Left lung (tissue), 10 donors: Measurements from ENCODE around the gene CEP350. TPM values are rescaled to one million over a fixed set of nuclear protein-coding genes. Genes with fewer than 3 reads are reported as not detected.

Experiments
- ATAC-seq: fragments of 200-7000 bp; cut with Tn5 transposase; one replicate; pipeline ENCODE4 v1.9.1; 2020; ENCODE audit warnings: moderate library complexity
- DNase-seq, 4 donors: peaks; one replicate each; pipeline ENCODE4 v3.0.0-alpha.2; 2013 to 2020
- H3K27ac ChIP-seq, 2 donors: fragments of 200-600 bp; sonication (generic) in 1 of 2; one replicate each; pipeline versions ENCODE4 v1.5.0 to v1.8.0; 2020 to 2021
- H3K27me3 ChIP-seq, 2 donors: fragments of 200-600 bp; sonication (generic) in 1 of 2; one replicate each; pipeline versions ENCODE4 v1.5.0 to v1.8.0; 2020 to 2021
- H3K36me3 ChIP-seq, 2 donors: fragments of 200-600 bp; sonication (generic) in 1 of 2; one replicate each; pipeline versions ENCODE4 v1.5.0 to v1.8.0; 2020 to 2021
- H3K4me1 ChIP-seq, 2 donors: fragments of 200-600 bp; one replicate each; pipeline ENCODE4 v1.8.0; 2021
- H3K4me3 ChIP-seq, 2 donors: fragments of 200-600 bp; sonication (generic) in 1 of 2; one replicate each; pipeline versions ENCODE4 v1.5.0 to v1.8.0; 2020 to 2021; ENCODE audit warnings: mild to moderate bottlenecking in 1 of 2
- H3K9me3 ChIP-seq, 2 donors: fragments of 200-600 bp; sonication (generic) in 1 of 2; one replicate each; pipeline versions ENCODE4 v1.5.0 to v1.8.0; 2020 to 2021
- intact Hi-C, 2 donors: fragments of 100-400 bp; cut with DNase I; formaldehyde crosslinking; loops; one replicate each; pipeline versions ENCODE4 v1.11.2 to v1.14.2; 2022
- polyA plus RNA-seq, 6 donors: library from polyadenylated mRNA; unstranded; fragments of 120-200 nt; gene quantifications; one replicate each; pipeline ENCODE4 v1.2.1, GENCODE V29; 2013; ENCODE audit not compliant: insufficient read length in 6 of 6
- total RNA-seq, 2 donors: library from RNA; stranded (reverse); fragmentation: NEBNext Ultra II Directional; extraction: Animal tissue kit (Norgen Biotek cat#: 25700); gene quantifications; one replicate each; pipeline ENCODE4 v1.2.1, GENCODE V29; 2021
- TF ChIP-seq, protein P1 (sequence below), 2 donors: fragments of 200-600 bp; sonication (generic) in 1 of 2; IDR thresholded peaks; one replicate each; pipeline versions ENCODE4 v1.5.0 to v1.8.0; 2021; ENCODE audit warnings: antibody characterized with exemption in 2 of 2
- donor health status: DM: no; HTN: yes; CAD: no.
- donor health status: DM: no; HTN: no; CAD: no.

CEP350 gene
- total and polyA plus RNA-seq, 8 donors, result 26.8 to 53.5 (median 35.9) TPM

DNA sequence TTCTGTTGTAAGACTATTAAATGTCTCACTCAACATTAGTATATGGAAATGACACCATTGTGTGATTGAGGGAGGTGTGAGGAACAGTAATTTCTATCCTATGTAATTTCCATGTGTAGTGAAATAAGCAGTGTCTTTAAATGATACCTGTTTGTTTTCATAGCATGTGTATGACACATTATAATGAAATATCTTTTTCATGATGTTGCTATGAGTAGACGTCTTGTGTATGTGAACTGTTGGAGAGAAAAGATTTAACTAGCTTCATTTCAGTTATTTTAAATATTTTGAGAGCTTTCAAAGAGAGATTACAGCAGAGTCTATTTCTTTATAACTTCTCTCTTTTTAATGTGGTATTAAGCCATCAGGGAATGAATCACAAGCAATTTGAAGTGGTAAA, 128.6 kb downstream of the CEP350 start:
- no peaks in the 10 kb centered on the region for H3K4me1 ChIP-seq
- TF ChIP-seq, protein P1, sequence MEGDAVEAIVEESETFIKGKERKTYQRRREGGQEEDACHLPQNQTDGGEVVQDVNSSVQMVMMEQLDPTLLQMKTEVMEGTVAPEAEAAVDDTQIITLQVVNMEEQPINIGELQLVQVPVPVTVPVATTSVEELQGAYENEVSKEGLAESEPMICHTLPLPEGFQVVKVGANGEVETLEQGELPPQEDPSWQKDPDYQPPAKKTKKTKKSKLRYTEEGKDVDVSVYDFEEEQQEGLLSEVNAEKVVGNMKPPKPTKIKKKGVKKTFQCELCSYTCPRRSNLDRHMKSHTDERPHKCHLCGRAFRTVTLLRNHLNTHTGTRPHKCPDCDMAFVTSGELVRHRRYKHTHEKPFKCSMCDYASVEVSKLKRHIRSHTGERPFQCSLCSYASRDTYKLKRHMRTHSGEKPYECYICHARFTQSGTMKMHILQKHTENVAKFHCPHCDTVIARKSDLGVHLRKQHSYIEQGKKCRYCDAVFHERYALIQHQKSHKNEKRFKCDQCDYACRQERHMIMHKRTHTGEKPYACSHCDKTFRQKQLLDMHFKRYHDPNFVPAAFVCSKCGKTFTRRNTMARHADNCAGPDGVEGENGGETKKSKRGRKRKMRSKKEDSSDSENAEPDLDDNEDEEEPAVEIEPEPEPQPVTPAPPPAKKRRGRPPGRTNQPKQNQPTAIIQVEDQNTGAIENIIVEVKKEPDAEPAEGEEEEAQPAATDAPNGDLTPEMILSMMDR (IDR thresholded peaks at IDR 0.05), result no peak
- H3K9me3 ChIP-seq, result no peaks in the 10 kb centered on the region
- no peak for DNase-seq
- ATAC-seq, result no peak
- no peak overlapping the region for H3K27ac ChIP-seq
- H3K4me3 ChIP-seq, result no peak overlapping the region
- H3K36me3 ChIP-seq, result peaks cover 0 to 77% of the 10 kb centered on the region in 2 donors
- intact Hi-C loops, result no loop called here
- no peaks in the 10 kb centered on the region for H3K27me3 ChIP-seq

DNA sequence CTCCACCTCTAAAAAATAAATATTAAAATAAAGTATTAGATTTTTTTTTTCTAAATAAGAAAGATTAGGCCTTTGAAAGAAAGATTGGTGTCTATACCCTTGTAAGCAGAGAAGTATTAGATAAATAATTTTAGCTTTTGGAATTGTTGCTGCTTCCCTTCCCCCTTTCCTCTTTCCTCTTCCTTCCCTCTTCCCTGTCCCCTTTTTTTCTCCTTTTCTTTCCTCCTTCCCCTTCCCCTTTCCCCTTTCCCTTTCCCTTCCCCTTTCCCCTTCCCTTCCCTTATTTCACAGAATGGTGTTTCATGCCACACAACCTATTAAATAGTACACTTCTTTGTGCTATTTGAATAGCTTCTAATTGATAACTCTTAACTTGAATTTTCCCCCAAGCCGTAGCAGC, 130.3 kb downstream of the CEP350 start:
- intact Hi-C loops, result no loop called here
- H3K36me3 ChIP-seq, result peaks cover 0 to 70% of the 10 kb centered on the region in 2 donors
- no peaks in the 10 kb centered on the region for H3K27me3 ChIP-seq
- TF ChIP-seq, protein P1 (IDR thresholded peaks at IDR 0.05), result no peak
- no peak for ATAC-seq
- no peaks in the 10 kb centered on the region for H3K9me3 ChIP-seq
- H3K27ac ChIP-seq, result no peak overlapping the region
- H3K4me1 ChIP-seq, result no peaks in the 10 kb centered on the region
- DNase-seq, result no peak
- H3K4me3 ChIP-seq, result no peak overlapping the region

DNA sequence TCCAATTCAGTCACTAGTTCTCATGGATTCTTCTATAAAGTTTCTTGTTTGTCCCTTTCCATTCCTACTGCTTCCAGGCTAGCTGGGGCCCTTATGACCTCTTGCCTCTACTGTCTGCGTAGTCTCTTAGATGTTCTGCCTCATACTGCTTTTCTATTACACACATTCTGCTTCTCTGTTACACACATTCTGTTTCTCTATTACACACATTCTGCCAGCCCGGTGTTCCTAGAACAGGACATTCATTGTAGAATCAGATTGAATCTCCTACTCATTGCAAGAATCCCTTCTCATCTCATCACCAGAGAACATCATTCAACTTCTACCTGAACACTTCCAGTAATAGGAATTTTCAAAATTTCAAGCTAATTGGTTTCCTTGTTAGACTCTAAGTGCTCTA, 130.7 kb downstream of the CEP350 start:
- DNase-seq, result no peak
- H3K36me3 ChIP-seq, result peaks cover 0 to 69% of the 10 kb centered on the region in 2 donors

DNA sequence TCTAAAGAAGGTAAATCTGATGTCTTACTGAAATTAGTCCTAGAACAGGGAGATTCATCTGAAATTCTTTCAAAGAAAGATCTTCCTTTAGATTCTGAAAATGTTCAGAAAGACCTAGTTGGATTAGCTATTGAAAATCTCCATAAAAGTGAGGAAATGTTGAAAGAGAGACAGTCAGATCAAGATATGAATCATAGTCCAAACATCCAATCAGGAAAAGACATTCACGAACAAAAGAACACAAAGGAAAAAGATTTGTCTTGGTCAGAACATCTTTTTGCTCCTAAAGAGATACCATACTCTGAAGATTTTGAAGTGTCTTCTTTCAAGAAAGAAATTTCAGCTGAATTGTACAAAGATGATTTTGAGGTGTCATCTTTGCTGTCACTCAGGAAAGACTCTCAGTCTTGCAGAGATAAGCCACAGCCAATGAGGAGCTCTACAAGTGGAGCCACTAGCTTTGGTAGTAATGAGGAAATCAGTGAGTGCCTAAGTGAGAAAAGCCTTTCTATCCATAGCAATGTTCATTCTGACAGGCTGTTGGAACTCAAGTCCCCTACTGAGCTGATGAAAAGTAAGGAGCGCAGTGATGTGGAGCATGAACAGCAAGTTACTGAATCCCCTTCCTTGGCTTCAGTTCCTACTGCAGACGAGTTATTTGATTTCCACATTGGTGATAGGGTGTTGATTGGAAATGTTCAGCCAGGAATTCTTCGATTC, 138.5 kb downstream of the CEP350 start:
- Histone ChIP-seq H3K4me3 (no peak overlapping the region), H3K27me3 (no peaks in the 10 kb centered on the region), H3K27ac (no peak overlapping the region), H3K36me3 (peaks cover 0 to 87% of the 10 kb centered on the region in 2 donors), H3K4me1 (peaks cover 0 to 2% of the 10 kb centered on the region in 2 donors), H3K9me3 (no peaks in the 10 kb centered on the region)
- DNase-seq (no peak), ATAC-seq (no peak)
- TF ChIP-seq, protein P1 (IDR thresholded peaks at IDR 0.05), result no peak
- intact Hi-C loops, result no loop called here

More for the DNA sequence above, 130.7 kb downstream of the CEP350 start:
- intact Hi-C loops, result no loop called here
- Histone ChIP-seq H3K9me3 (no peaks in the 10 kb centered on the region), H3K27me3 (no peaks in the 10 kb centered on the region), H3K4me1 (no peaks in the 10 kb centered on the region), H3K27ac (no peak overlapping the region), H3K4me3 (no peak overlapping the region)
- ATAC-seq, result no peak
- TF ChIP-seq, protein P1 (IDR thresholded peaks at IDR 0.05), result no peak

DNA sequence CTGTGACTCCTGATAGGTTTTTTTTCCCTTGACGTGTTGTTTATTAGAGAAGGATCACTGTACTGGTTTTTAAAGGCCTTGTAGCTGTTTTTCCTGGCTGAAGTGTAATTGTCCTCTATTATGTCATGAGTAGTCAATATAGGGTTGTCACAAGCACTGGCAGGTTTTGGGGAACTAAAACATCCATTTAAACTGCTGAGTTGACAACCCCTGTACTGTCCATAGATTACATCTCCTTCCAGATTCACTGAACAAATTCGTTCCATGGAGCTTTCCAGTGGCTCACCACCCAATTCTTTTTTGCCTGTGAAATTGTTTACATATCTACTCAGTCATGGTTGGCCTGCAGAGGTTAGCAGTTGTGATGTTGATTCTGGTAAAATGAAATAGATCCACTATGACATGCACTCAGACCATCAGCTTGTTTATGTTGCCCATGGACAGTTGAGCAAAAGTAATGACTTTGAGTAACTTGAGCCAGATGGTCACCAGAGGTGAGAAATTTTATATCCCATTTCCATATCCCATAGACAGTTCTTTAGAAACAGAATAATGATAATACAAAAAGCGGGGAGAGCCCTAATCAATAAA, 140.2 kb downstream of the CEP350 start:
- ATAC-seq (no peak), DNase-seq (no peak)
- H3K36me3 ChIP-seq, result peaks cover 0 to 94% of the 10 kb centered on the region in 2 donors
- no peaks in the 10 kb centered on the region for H3K9me3 ChIP-seq
- H3K4me3 ChIP-seq, result no peak overlapping the region
- no peak overlapping the region for H3K27ac ChIP-seq
- intact Hi-C loops, result no loop called here
- H3K4me1 ChIP-seq, result peaks cover 0 to 9% of the 10 kb centered on the region in 2 donors
- no peaks in the 10 kb centered on the region for H3K27me3 ChIP-seq
- TF ChIP-seq, protein P1 (IDR thresholded peaks at IDR 0.05), result no peak
